ENCODE data around the gene NCF4.

The NCF4 gene

DNA sequence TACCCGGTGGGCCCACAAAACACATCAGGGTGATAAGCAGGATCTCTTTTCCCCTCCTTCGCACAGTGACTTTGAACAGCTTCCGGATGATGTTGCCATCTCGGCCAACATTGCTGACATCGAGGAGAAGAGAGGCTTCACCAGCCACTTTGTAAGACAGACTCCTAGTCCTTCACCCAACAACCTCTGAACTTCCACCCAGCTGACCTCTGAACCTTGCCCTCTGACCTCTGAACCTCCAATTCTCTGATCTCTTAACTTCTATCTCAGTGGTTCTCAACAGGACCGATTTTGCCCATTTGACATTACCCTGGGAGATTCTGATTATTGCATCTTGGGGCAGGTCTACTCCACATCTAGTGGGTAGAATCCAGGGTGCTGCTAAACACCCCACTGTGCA, 3.2 kb downstream of the NCF4 start:
- no peak overlapping the region for H3K4me3 ChIP-seq (ENCODE audit: low read depth, low read length)
- TF ChIP-seq, protein P1, sequence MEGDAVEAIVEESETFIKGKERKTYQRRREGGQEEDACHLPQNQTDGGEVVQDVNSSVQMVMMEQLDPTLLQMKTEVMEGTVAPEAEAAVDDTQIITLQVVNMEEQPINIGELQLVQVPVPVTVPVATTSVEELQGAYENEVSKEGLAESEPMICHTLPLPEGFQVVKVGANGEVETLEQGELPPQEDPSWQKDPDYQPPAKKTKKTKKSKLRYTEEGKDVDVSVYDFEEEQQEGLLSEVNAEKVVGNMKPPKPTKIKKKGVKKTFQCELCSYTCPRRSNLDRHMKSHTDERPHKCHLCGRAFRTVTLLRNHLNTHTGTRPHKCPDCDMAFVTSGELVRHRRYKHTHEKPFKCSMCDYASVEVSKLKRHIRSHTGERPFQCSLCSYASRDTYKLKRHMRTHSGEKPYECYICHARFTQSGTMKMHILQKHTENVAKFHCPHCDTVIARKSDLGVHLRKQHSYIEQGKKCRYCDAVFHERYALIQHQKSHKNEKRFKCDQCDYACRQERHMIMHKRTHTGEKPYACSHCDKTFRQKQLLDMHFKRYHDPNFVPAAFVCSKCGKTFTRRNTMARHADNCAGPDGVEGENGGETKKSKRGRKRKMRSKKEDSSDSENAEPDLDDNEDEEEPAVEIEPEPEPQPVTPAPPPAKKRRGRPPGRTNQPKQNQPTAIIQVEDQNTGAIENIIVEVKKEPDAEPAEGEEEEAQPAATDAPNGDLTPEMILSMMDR (IDR thresholded peaks at IDR 0.05; ENCODE audit: insufficient read depth, low read depth, low read length, missing control alignments) = no peak
- DNase-seq (ENCODE audit: low read depth) = no peak

DNA sequence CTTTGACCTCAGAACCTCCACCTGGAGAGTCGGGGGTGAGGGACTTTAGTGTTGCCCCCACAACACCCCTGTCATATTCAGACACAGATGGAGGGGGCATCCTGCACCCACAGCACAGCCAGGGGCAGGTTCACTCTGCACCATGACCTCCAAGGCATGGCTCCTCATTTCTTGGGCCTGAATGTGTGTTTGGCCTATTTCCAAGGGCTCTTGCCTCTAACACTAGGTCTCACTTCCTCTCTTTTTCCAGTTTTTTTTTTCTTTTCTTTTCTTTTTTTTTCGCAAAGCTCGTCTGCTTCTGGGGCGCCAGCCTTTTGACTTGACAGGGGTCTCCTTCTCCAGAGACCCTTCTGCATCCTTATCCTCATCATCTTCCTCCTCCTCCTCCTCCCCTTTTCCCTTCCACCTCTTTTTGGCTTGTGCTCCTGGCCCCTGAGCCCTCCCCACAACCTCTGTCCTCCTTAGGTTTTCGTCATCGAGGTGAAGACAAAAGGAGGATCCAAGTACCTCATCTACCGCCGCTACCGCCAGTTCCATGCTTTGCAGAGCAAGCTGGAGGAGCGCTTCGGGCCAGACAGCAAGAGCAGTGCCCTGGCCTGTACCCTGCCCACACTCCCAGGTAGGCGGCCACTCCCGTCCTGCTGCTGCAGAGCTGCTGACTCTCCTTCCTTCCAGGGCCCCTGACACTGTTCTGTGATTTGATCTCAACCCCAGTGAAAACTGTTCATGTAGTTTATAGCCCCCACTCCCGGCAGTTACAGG, 3.8 kb downstream of the NCF4 start:
- no peak for DNase-seq (ENCODE audit: low read depth)
- no peak overlapping the region for H3K4me3 ChIP-seq (ENCODE audit: low read depth, low read length)
- TF ChIP-seq, protein P1 (IDR thresholded peaks at IDR 0.05; ENCODE audit: insufficient read depth, low read depth, low read length, missing control alignments) = no peak

GRCh38 chr22:36865346-36865745, 4.5 kb downstream of the NCF4 start:
- TF ChIP-seq, protein P1 (IDR thresholded peaks at IDR 0.05; ENCODE audit: insufficient read depth, low read depth, low read length, missing control alignments) = no peak
- no peak overlapping the region for H3K4me3 ChIP-seq (ENCODE audit: low read depth, low read length)
- no peak for DNase-seq (ENCODE audit: low read depth)

DNA sequence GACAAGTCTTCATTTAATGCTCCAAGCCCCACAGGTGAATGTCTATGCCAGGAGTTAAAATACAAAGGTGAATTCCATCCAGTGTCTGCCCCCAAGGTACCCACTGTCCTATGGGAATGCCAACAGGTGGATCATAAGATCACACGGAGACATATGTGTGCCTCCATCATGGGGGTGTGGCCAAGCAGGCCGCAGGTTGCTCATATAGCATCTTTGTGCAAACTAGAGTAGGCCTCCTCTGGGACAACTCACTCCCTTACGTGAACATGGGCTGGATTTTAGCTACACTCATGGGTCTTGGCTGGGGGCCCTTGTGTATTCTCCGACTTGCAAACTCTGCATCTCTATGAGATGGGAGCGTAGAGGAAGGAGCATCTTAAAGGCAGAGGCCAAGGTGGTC, 6.9 kb downstream of the NCF4 start:
- no peak overlapping the region for H3K4me3 ChIP-seq (ENCODE audit: low read depth, low read length)
- no peak for DNase-seq (ENCODE audit: low read depth)
- TF ChIP-seq, protein P1 (IDR thresholded peaks at IDR 0.05; ENCODE audit: insufficient read depth, low read depth, low read length, missing control alignments) = no peak

GRCh38 chr22:36868546-36869181, 7.9 kb downstream of the NCF4 start:
- TF ChIP-seq, protein P1 (IDR thresholded peaks at IDR 0.05; ENCODE audit: insufficient read depth, low read depth, low read length, missing control alignments) = no peak
- no peak overlapping the region for H3K4me3 ChIP-seq (ENCODE audit: low read depth, low read length)
- no peak for DNase-seq (ENCODE audit: low read depth)

GRCh38 chr22:36870250-36870649, 9.4 kb downstream of the NCF4 start:
- TF ChIP-seq, protein P1 (IDR thresholded peaks at IDR 0.05; ENCODE audit: insufficient read depth, low read depth, low read length, missing control alignments) = no peak
- DNase-seq (ENCODE audit: low read depth) = no peak
- no peak overlapping the region for H3K4me3 ChIP-seq (ENCODE audit: low read depth, low read length)
